ENCODE results near the gene NOCT. TPM values are rescaled to one million over a fixed set of nuclear protein-coding genes. Genes with fewer than 3 reads are reported as not detected.

Gene NOCT
- total RNA-seq, 1 donor from 2014 or later: 7.8 TPM

Small RNAs within 50 kb of the gene (small RNA-seq; reads per million reads assigned to genes)
- not detected for gene RNU6-531P

Other genes with a start within 250 kb of the NOCT start
- 88.2 TPM for gene ELF2, start 161.4 kb downstream of the NOCT start, total RNA-seq